ENCODE data around the gene TMEM198. TPM values are rescaled to one million over a fixed set of nuclear protein-coding genes. Genes with fewer than 3 reads are reported as not detected.
A peak's percentile ranks its signal among the peaks of the same experiment; 100 is the strongest.

TMEM198 gene
- total and polyA plus RNA-seq, 7 donors, result 0.61 to 3.7 (median 2.1) TPM

DNA sequence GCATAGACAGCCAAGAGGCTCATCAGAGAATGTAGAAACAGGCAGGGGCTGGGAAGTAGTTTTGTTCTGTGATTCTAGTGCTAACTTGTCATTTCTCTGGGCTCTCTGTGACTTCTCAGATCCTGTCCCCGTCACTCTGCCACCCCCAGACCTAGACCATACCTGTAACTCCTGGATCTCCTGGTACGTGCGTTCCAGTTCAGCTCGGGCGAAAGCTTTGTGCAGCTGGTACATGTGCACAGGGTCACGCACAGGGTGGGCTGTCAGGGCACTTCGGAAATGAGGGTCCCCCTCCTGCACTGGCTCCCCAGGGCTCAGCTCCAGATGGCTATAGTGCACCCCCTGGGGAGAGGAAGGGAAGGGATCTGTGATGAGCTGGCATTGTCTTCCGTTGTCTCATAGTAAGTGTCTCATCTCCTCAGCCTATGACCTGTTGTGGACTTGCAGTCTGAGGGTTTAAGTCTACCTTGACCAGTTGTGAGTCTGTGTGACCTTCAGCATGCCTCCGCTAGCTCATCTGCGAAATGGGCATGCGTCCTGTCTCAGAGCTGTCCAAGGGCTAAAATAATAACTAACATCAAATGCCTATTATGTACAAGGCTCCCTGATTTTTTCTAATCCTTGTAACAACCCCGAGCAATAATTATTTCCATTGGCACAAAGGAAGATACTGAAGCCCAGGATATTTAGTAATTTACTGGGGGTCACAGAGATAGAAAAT is 2.9 kb upstream of the TMEM198 start:
- WGBS, 3 donors, result 90 to 92% (median 90%) methylated on average over 12 of the region's 12 CpGs
- ATAC-seq, result no peak
- intact Hi-C loops (cut with DNase I), result loop anchor here (2.0 to 10.0 kb wide), 3 partner anchors 102 to 366 kb away; partner anchors contain the start of genes CNPPD1 (in 1 of the 2), RETREG2 (in 1 of the 2) and SLC23A3 (in 1 of the 2)
- Histone ChIP-seq H3K4me3 (no peak overlapping the region), H3K9me3 (no peaks in the 10 kb centered on the region), H3K4me1 (peaks cover 23% of the 10 kb centered on the region), H3K27me3 (ENCODE audit: insufficient read depth in 3 of 3, low read length in 2 of 3) (no peaks in the 10 kb centered on the region), H3K27ac (no peak overlapping the region), H3K36me3 (ENCODE audit: insufficient read depth in 1 of 2, low read depth in 1 of 2) (peaks cover 0 to 29% of the 10 kb centered on the region in 2 donors)
- no peak for DNase-seq
- TF ChIP-seq, protein P1, sequence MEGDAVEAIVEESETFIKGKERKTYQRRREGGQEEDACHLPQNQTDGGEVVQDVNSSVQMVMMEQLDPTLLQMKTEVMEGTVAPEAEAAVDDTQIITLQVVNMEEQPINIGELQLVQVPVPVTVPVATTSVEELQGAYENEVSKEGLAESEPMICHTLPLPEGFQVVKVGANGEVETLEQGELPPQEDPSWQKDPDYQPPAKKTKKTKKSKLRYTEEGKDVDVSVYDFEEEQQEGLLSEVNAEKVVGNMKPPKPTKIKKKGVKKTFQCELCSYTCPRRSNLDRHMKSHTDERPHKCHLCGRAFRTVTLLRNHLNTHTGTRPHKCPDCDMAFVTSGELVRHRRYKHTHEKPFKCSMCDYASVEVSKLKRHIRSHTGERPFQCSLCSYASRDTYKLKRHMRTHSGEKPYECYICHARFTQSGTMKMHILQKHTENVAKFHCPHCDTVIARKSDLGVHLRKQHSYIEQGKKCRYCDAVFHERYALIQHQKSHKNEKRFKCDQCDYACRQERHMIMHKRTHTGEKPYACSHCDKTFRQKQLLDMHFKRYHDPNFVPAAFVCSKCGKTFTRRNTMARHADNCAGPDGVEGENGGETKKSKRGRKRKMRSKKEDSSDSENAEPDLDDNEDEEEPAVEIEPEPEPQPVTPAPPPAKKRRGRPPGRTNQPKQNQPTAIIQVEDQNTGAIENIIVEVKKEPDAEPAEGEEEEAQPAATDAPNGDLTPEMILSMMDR (IDR thresholded peaks at IDR 0.05), result no peak

DNA sequence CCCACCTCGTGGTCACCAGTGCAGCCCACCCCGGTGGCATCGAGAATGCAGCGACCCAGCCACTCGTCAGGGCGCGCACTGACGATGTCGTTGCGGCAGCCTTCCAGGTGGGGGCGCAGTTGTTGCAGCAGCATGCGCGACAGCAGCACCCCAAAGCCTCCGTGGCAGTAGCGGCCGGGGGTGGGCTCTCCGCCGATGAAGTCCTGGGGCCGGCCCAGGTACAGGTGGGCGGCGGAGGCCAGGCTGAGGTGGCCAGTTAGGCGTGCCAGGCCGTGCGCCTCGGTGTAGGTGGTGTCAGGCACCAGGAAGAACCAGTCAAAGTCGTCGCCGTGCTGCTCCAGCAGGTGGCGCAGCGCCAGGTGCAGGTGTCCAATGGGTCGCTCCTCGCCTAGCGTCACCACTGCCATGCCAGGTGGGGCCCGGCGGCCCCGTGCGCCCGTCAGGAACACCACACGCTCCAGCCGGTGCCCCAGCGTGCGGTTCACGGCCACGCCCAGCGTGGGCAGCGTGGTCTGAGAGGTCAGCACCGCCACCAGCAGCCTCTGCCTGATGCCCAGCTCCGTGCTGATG is 2.1 kb upstream of the TMEM198 start:
- TF ChIP-seq, protein P1 (IDR thresholded peaks at IDR 0.05), result peak; percentile 80
- DNase-seq, result peak; percentile 74 to 87

DNA sequence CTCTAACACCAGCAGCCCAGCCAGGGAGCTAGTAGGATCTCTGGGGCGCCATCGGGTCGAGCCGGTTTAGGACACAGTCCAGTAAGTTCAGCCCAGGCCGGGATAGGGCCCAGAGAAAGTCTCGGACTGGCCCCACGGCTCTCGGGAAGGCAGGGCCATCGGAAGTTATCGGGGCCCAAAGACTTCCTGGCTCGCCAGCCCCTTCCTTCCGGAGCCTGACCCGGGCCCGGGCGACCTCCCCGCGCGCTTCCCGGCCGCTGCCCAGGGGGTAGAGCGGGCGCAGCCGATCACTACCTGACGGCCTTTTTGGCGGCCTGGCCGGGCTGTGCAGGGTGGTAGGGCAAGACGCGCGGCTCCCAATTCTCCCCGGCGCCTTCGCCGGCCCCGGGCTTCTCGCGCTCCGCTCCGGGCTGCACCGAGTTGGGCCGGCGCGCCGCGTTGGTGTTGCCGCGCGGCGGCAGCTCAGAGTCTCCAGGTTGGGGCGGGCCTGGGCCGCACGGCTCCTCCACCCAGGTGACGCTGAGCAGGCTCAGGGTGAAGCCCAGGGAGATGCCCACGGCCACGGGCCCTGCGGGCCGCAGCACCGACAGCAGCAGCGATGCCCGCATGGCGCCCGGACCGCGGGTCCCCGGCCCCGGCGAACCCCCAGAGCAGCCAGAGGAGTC is 765 bp upstream of the TMEM198 start:
- TF ChIP-seq, protein P1 (IDR thresholded peaks at IDR 0.05), result no peak
- WGBS, 3 donors, result 0 to 1% (median 1%) methylated on average over 47 to 66 of the region's 66 CpGs
- Histone ChIP-seq H3K27me3 (ENCODE audit: insufficient read depth in 3 of 3, low read length in 2 of 3) (no peaks in the 10 kb centered on the region), H3K4me1 (peaks cover 23% of the 10 kb centered on the region), H3K9me3 (no peaks in the 10 kb centered on the region), H3K27ac (peak overlapping the region; percentile 94), H3K36me3 (ENCODE audit: insufficient read depth in 1 of 2, low read depth in 1 of 2) (peaks cover 0 to 29% of the 10 kb centered on the region in 2 donors), H3K4me3 (peak overlapping the region; percentile 79)
- ATAC-seq (peak; percentile 25 to 56 (median 45)), DNase-seq (peak in 1 of 2 donors; percentile 69)
- intact Hi-C loops (cut with DNase I), result loop anchor here (2.0 to 10.0 kb wide), 3 partner anchors 100 to 368 kb away; partner anchors contain the start of genes CNPPD1 (in 1 of the 2), RETREG2 (in 1 of the 2) and SLC23A3 (in 1 of the 2)

More for the DNA sequence above, 2.1 kb upstream of the TMEM198 start:
- intact Hi-C loops (cut with DNase I), result loop anchor here (2.0 to 10.0 kb wide), 3 partner anchors 101 to 367 kb away; partner anchors contain the start of genes CNPPD1 (in 1 of the 2), RETREG2 (in 1 of the 2) and SLC23A3 (in 1 of the 2)
- 14 to 22% (median 15%) methylated on average over 47 to 48 of the region's 48 CpGs for WGBS, 3 donors
- H3K4me1 ChIP-seq, result peaks cover 23% of the 10 kb centered on the region
- no peaks in the 10 kb centered on the region for H3K9me3 ChIP-seq
- no peak overlapping the region for H3K27ac ChIP-seq
- peak overlapping the region; percentile 38 for H3K4me3 ChIP-seq
- H3K36me3 ChIP-seq (ENCODE audit: insufficient read depth in 1 of 2, low read depth in 1 of 2), result peaks cover 0 to 29% of the 10 kb centered on the region in 2 donors
- ATAC-seq, result peak; percentile 30 to 49 (median 31)
- H3K27me3 ChIP-seq (ENCODE audit: insufficient read depth in 3 of 3, low read length in 2 of 3), result no peaks in the 10 kb centered on the region

DNA sequence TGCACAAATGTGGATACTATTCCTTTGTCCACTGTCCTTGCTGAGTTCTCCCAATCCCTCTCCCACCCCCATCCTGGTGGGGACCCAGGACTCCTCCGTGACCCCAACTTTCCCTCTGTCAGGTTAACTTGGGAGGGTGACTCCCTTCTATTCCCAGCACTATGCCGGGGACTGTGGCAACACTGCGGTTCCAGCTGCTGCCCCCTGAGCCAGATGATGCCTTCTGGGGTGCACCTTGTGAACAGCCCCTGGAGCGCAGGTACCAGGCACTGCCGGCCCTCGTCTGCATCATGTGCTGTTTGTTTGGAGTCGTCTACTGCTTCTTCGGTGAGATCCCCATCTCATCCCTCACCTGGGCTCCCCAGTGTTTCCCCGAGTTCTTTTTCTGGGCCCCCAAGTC is 739 bp downstream of the TMEM198 start:
- ATAC-seq, result no peak
- Histone ChIP-seq H3K36me3 (ENCODE audit: insufficient read depth in 1 of 2, low read depth in 1 of 2) (peaks cover 0 to 19% of the 10 kb centered on the region in 2 donors), H3K9me3 (no peaks in the 10 kb centered on the region), H3K27ac (peak overlapping the region; percentile 94), H3K4me1 (peaks cover 23% of the 10 kb centered on the region), H3K4me3 (peak overlapping the region; percentile 79), H3K27me3 (ENCODE audit: insufficient read depth in 3 of 3, low read length in 2 of 3) (no peaks in the 10 kb centered on the region)
- no peak for DNase-seq
- intact Hi-C loops (cut with DNase I), result loop anchor here (5.0 to 10.0 kb wide), 2 partner anchors 143 to 370 kb away; partner anchors contain the start of genes CNPPD1 (in 1 of the 2), RETREG2 (in 1 of the 2) and SLC23A3 (in 1 of the 2)
- 38 to 51% (median 38%) methylated on average over 9 of the region's 9 CpGs for WGBS, 3 donors
- TF ChIP-seq, protein P1 (IDR thresholded peaks at IDR 0.05), result no peak

Data from psoas muscle (tissue), 8 donors.